ENCODE results near the gene CCL13.

DNA sequence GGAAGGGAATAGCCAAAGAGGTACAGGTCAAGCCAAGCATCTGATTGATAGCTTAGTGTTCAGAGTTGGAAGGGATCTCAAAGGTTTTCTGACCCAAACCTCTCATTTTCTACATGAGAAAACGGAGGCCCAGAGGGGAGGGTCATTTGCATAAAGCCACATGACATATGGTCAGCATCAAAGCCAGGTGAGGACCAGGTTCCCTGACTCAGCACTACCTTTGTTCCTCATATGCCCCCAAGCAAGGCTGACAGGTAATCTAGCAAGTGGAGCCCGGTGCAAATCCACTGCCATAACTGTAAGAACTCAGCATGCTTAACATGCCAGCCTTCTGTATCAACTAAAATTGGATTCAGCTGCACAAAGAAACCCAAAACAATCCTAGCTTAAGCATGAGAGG is 35.0 kb downstream of the CCL13 start:
- TF ChIP-seq ZNF274 (IDR thresholded peaks at IDR 0.05; ENCODE audit: low read depth, low read length) (no peak), YY1 (IDR thresholded peaks at IDR 0.05; ENCODE audit: insufficient read depth, insufficient read length) (no peak), SUZ12 (IDR thresholded peaks at IDR 0.05; ENCODE audit: extremely low read depth, insufficient read depth, insufficient read length) (no peak)

All from NT2/D1 (cell line).